PC-9 (cell line): ENCODE measurements around the gene SDR42E1. TPM values are rescaled to one million over a fixed set of nuclear protein-coding genes. Genes with fewer than 3 reads are reported as not detected.
"Not testable (repeated sequence)": the region's sequence is repeated elsewhere in the genome, so short reads cannot be mapped to it uniquely, and the experiment has no call there.

Experiments
- BruUV-seq: library from RNA; stranded (reverse); fragments of 400-500 nt; replicated peaks from 2 replicates; lab custom pipeline; 2021; lab: Mats Ljungman, UMichigan
- CTCF ChIA-PET: fragments of 300-600 bp; sonication (Branson Sonifier 250); formaldehyde crosslinking; loops from one replicate; lab custom pipeline; 2022; ENCODE audit warnings: antibody characterized with exemption; lab: Charles Lee
- POLR2A ChIA-PET: fragments of 300-600 bp; sonication (Branson Sonifier 250); formaldehyde crosslinking; loops from one replicate; lab custom pipeline; 2022; ENCODE audit warnings: antibody characterized with exemption; ENCODE audit not compliant: unreplicated experiment; lab: Charles Lee
- DNase-seq, 2 experiments: peaks; one replicate each; pipeline versions ENCODE4 v3.0.0 to v3.0.0-alpha.2; 2015 to 2022; ENCODE audit warnings: mixed read lengths in 1 of 2
- H2AFZ ChIP-seq: fragments of 200-600 bp; sonication (generic); 2 replicates; pipeline ENCODE4 v1.8.1; 2017; ENCODE audit warnings: antibody characterized with exemption
- H3F3A ChIP-seq: fragments of 200-600 bp; sonication (generic); 2 replicates; pipeline ENCODE4 v1.8.1; 2017; ENCODE audit warnings: antibody characterized with exemption, mild to moderate bottlenecking, low read depth; ENCODE audit not compliant: insufficient read depth
- H3K27ac ChIP-seq: fragments of 200-600 bp; sonication (generic); 2 replicates; pipeline ENCODE4 v1.6.1; 2016; ENCODE audit warnings: mixed run types
- H3K27me3 ChIP-seq: fragments of 200-600 bp; sonication (generic); 2 replicates; pipeline ENCODE4 v1.6.1; 2016; ENCODE audit warnings: low read depth, mixed run types; ENCODE audit not compliant: insufficient read depth
- H3K36me3 ChIP-seq: fragments of 200-600 bp; sonication (generic); 2 replicates; pipeline ENCODE4 v1.6.1; 2016; ENCODE audit warnings: low read depth, mixed run types
- H3K4me1 ChIP-seq: fragments of 200-600 bp; sonication (generic); replicated peaks from 2 replicates; pipeline ENCODE4 v1.6.1; 2016; ENCODE audit warnings: mixed run types; ENCODE audit not compliant: insufficient read depth
- H3K4me2 ChIP-seq: fragments of 200-600 bp; sonication (generic); 2 replicates; pipeline ENCODE4 v1.6.1; 2017; ENCODE audit warnings: mixed run types
- H3K4me3 ChIP-seq: fragments of 200-600 bp; sonication (generic); 2 replicates; pipeline ENCODE4 v1.6.1; 2016; ENCODE audit warnings: mixed run types
- H3K79me2 ChIP-seq: fragments of 200-600 bp; sonication (generic); 2 replicates; pipeline ENCODE4 v1.6.1; 2017; ENCODE audit warnings: low read depth, mixed run types
- H3K9me2 ChIP-seq: fragments of 200-600 bp; sonication (generic); 2 replicates; pipeline ENCODE4 v1.8.1; 2017; ENCODE audit warnings: mild to moderate bottlenecking; ENCODE audit not compliant: insufficient read depth
- H3K9me3 ChIP-seq: fragments of 200-600 bp; sonication (generic); 2 replicates; pipeline ENCODE4 v1.8.1; 2016; ENCODE audit warnings: low read depth; ENCODE audit not compliant: insufficient read depth
- H4K20me1 ChIP-seq: fragments of 200-600 bp; sonication (generic); 2 replicates; pipeline ENCODE4 v1.8.1; 2017; ENCODE audit not compliant: insufficient read depth
- CTCF ChIP-seq: fragments of 200-600 bp; sonication (generic); conservative IDR thresholded peaks from 2 replicates; pipeline ENCODE4 v1.6.1; 2017; ENCODE audit warnings: mixed run types, antibody characterized with exemption, mild to moderate bottlenecking, moderate library complexity
- EZH2 ChIP-seq: fragments of 200-600 bp; sonication (generic); IDR thresholded peaks from 2 replicates; pipeline ENCODE4 v1.8.0; 2017; ENCODE audit warnings: antibody characterized with exemption, low read depth
- intact Hi-C: fragments of 100-400 bp; cut with micrococcal nuclease; formaldehyde crosslinking; loops from one replicate; pipeline ENCODE4 v1.10.0; 2022; ENCODE audit not compliant: unreplicated experiment
- total RNA-seq: library from RNA; stranded (reverse); gene quantifications from 2 replicates; pipeline ENCODE4 v1.2.3, GENCODE V29; 2021

The SDR42E1 gene
- total RNA-seq, 1 experiment from 2014 or later, result 11.6 TPM

- POLR2A ChIA-PET, result interaction anchor here (0.7 kb wide), 1 partner anchor 16 kb away, joined by 4 read pairs; no protein-coding TSS in a partner anchor
Observed at GRCh38 chr16:82013139-82013538, 1.9 kb upstream of the SDR42E1 start.

GRCh38 chr16:82010649-82011048, 621 bp downstream of the SDR42E1 start:
- H3K27ac ChIP-seq, result no peak overlapping the region
- H3K4me1 ChIP-seq, result no peaks in the 10 kb centered on the region
- H3F3A ChIP-seq, result no peaks in the 10 kb centered on the region
- ChIA-PET CTCF (no interaction called here), POLR2A (interaction anchor here (0.8 kb wide), 1 partner anchor 1017 kb away, joined by 5 read pairs; no protein-coding TSS in a partner anchor)
- H2AFZ ChIP-seq, result peak overlapping the region; percentile 97
- H3K36me3 ChIP-seq, result no peaks in the 10 kb centered on the region
- peaks cover 6% of the 10 kb centered on the region; the same call in 1 of the 2 replicates for H3K9me3 ChIP-seq
- peak overlapping the region; percentile 92 for H3K4me2 ChIP-seq
- no peaks in the 10 kb centered on the region for H3K79me2 ChIP-seq
- 0 out of 2 replicates have a peak, but pooled peaks cover 5% of the 10 kb centered on the region for H3K27me3 ChIP-seq
- TSS peak; percentile 46 for BruUV-seq
- DNase-seq, result no peak
- H3K4me3 ChIP-seq, result peak overlapping the region; percentile 84
- H3K9me2 ChIP-seq, result no peaks in the 10 kb centered on the region
- TF ChIP-seq EZH2 (no peak), CTCF (no peak)
- intact Hi-C loops, result loop anchor here (5.0 kb wide), 1 partner anchor 162 kb away; the partner anchor contains the start of gene MPHOSPH6
- H4K20me1 ChIP-seq, result no peaks in the 10 kb centered on the region

More at GRCh38 chr16:82013139-82013538, 1.9 kb upstream of the SDR42E1 start:
- no peaks in the 10 kb centered on the region for H3K9me2 ChIP-seq
- no TSS peak for BruUV-seq
- H3K4me2 ChIP-seq, result no peak overlapping the region
- TF ChIP-seq CTCF (no peak), EZH2 (no peak)
- no peaks in the 10 kb centered on the region for H4K20me1 ChIP-seq
- CTCF ChIA-PET, result no interaction called here
- peaks cover 6% of the 10 kb centered on the region; the same call in 1 of the 2 replicates for H3K9me3 ChIP-seq
- no peaks in the 10 kb centered on the region for H3K79me2 ChIP-seq
- H2AFZ ChIP-seq, result no peak overlapping the region; the same call in 1 of the 2 replicates
- H3K27ac ChIP-seq, result no peak overlapping the region
- H3K4me1 ChIP-seq, result no peaks in the 10 kb centered on the region
- H3K27me3 ChIP-seq, result peaks cover 25% of the 10 kb centered on the region
- H3K36me3 ChIP-seq, result no peaks in the 10 kb centered on the region
- no peaks in the 10 kb centered on the region for H3F3A ChIP-seq
- DNase-seq, result no peak
- H3K4me3 ChIP-seq, result no peak overlapping the region
- intact Hi-C loops, result loop anchor here (5.0 kb wide), 1 partner anchor 159 kb away; the partner anchor contains the start of gene MPHOSPH6

GRCh38 chr16:82009789-82010188, 1.5 kb downstream of the SDR42E1 start:
- DNase-seq, BruUV-seq, H3K9me3 ChIP-seq, H4K20me1 ChIP-seq, H2AFZ ChIP-seq, H3K79me2 ChIP-seq, H3F3A ChIP-seq, H3K4me1 ChIP-seq, H3K27ac ChIP-seq, H3K36me3 ChIP-seq, H3K27me3 ChIP-seq, POLR2A ChIA-PET, H3K9me2 ChIP-seq, H3K4me3 ChIP-seq, CTCF ChIA-PET, H3K4me2 ChIP-seq: not testable (repeated sequence)
- intact Hi-C loops, result loop anchor here (5.0 kb wide), 1 partner anchor 163 kb away; the partner anchor contains the start of gene MPHOSPH6
